ENCODE measurements around the gene CLOCK. TPM values are rescaled to one million over a fixed set of nuclear protein-coding genes. Genes with fewer than 3 reads are reported as not detected.

CLOCK gene
- total RNA-seq, 2 experiments from 2014 or later = 15.7 to 20.0 TPM

DNA sequence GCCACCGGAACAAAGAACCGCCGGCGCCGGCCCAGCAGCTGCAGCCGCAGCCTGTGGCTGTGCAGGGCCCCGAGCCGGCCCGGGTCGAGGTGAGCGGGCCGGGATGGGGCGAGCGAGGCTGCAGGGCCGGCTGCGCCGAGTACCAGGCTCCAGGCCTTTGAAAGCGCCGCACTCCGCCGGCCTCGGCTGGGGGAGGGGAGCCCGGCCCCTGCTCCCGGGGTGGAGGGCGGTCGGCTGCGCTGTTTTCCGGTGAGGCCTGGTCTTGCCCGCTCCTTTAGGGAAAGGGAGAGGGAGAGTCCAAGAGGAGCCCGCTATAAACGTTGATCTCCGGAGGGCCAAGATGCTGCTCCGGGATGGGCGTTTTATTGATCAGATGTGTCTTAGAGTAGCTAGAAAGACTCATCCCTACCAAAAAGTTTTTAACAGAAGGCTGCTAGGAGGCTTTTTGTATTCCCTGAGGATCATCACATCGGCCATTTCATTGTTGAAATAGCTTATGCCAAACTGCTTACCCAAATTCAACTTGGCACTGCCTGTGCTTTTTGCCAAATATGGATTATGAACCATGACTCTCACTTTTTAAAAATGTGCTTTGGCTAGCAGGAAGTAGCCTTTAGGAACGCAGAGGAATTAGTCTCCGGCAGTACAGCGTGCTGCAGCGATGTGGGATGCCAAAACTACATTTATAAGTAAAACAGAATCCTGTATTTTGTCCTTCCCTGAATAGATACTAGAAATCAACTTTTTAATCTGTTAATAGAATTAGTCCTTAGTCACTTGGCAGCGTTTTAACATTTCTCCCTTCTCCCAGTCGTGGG lies 150.2 kb downstream of the CLOCK start:
- CTCF ChIA-PET = interaction anchor here (0.6 to 1.9 kb wide), 4 partner anchors 30 to 238 kb away, joined by 3 to 5 read pairs (median 3); partner anchors contain the start of gene CLOCK
- POLR2A ChIA-PET = interaction anchor here (0.6 to 2.6 kb wide), 4 partner anchors 49 to 841 kb away, joined by 3 to 15 read pairs (median 6); partner anchors contain the start of genes CLOCK and SRD5A3

DNA sequence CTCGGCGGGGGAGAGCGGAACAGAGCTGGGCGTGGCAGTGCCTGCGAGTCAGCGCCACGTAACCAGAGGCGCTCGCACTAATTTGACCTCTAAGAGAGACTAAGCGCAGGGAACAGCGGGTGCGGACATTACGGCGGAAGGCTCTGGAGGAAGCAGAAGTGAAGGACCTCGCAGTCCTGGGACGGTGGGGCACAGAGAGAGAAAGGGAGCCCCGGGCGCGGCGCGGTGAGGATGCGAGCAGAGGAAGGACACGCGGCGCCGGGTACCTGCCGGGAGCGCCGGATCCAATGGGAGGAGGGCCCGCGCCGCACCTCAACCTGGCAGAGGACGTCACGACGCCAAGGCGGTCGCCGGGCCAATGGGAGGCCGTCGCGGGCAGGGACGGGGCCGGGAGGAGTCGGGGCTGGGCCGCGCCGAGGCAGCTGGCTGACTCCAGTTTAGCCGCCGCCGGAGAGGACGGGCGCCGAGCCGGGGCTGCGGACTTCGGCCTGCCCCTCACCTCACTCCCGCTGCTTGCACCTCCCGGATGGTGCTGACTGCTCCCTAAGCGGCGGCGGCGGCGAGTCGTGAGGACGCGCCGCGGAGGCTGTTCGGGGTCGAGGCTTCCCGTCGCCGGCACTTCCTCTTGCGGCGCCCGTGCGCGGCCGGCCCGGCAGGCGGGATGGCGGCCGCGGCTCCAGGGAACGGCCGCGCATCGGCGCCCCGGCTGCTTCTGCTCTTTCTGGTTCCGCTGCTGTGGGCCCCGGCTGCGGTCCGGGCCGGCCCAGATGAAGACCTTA lies 151.0 kb downstream of the CLOCK start, which contains the start of gene TMEM165:
Gene TMEM165, plus strand, starts transcription at position 429 of the 779 bp plus-strand sequence. Its CDS starts 233 bp downstream, at position 662.
- CTCF ChIA-PET = interaction anchor here (0.6 to 1.9 kb wide), 8 partner anchors 9 to 553 kb away, joined by 3 to 5 read pairs (median 3); partner anchors contain the start of genes CEP135, CLOCK and SRD5A3
- POLR2A ChIA-PET = interaction anchor here (0.6 to 2.6 kb wide), 5 partner anchors 37 to 1576 kb away, joined by 3 to 15 read pairs (median 5); partner anchors contain the start of genes CLOCK and SRD5A3

- POLR2A ChIA-PET = interaction anchor here (0.6 to 2.6 kb wide), 5 partner anchors 36 to 1576 kb away, joined by 3 to 15 read pairs (median 5); partner anchors contain the start of genes CLOCK, EXOC1 and SRD5A3
- CTCF ChIA-PET = interaction anchor here (0.6 to 1.9 kb wide), 8 partner anchors 8 to 554 kb away, joined by 3 to 5 read pairs (median 3); partner anchors contain the start of genes CEP135, CLOCK and SRD5A3
Observed at GRCh38 chr4:55395218-55395528, 151.5 kb downstream of the CLOCK start.

DNA sequence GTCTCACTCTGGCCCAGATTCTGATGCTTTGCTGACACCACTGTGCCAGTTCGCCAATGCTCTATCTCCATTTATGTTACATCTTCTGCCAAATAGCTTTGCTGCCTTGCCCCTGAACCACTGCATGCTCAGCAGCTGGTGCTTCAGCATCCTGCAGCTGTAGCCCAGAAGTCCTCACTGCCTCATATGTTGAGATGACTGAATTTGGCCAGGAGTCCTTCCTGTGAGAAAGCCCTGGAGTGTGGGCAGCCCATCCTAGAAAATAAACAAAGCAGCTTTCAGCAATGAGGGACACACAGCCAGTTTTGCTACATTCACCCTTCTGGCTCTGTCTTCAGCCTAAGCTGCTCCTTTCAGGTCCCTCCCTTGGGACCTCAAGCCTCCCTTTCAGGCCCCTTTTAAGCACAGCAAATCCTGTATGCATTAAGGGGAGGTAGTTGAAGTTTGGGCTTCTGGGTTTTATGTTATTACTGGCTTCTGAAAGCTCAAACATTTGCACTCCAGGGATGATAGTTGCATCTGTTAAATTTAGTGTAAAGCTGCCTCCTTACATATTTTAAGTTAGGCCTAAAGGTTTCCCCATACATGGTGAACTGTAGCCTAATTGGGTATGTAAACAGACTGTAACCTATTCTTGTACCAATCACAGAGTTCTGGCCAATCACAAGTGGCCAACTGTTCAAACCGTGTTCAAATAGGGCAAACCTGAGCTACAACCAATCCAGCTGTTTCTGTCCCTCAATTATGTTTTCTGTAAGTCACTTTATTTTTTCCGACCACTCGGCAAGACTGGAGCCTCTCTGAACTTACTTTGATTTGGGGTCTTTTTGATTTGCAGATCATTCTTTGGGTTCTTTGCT lies 153.0 kb downstream of the CLOCK start:
- ChIA-PET POLR2A (interaction anchor here (0.6 kb wide), 1 partner anchor 1073 kb away, joined by 4 read pairs; no protein-coding TSS in a partner anchor), CTCF (no interaction called here)

DNA sequence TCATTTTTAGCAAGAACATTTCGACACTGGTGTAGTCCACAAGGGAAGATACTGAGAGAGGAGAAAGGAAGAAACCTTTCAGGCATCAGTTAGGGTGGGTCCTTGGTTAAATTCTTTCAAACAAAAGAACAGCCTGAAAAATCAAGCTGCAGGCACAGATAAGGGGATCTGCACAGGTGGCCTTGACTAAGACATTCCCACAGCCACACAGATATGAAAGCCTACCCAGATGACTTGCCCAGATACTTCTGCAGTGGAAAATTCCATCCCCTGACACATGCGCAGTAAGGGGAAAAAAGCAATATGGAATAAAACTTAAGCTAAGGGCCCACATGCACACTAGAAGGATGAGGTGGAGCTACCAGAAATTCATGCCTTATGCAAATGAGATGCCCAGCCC lies 159.9 kb downstream of the CLOCK start:
- POLR2A ChIA-PET = no interaction called here
- CTCF ChIA-PET = interaction anchor here (1.0 kb wide), 1 partner anchor 8 kb away, joined by 3 read pairs; no protein-coding TSS in a partner anchor

DNA sequence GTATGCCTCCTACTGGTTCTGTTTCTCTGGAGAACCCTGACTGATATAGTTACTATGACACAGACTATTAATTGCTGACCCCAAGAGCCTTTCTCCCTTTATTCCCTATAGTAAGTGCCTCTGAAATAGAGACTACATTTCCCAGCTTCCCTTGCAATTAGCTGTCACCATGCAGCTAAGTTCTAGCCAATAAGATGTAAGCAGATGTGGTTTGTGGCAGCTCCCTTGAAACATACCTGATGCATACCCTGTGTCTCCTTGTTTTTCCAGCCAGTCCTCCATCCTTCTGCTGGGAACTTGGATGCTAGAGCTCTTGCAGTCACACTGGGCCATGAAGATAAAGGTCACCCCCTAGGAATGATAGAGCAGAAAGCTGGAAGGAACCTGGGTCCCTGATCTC lies 160.6 kb downstream of the CLOCK start:
- ChIA-PET CTCF (no interaction called here), POLR2A (no interaction called here)

DNA sequence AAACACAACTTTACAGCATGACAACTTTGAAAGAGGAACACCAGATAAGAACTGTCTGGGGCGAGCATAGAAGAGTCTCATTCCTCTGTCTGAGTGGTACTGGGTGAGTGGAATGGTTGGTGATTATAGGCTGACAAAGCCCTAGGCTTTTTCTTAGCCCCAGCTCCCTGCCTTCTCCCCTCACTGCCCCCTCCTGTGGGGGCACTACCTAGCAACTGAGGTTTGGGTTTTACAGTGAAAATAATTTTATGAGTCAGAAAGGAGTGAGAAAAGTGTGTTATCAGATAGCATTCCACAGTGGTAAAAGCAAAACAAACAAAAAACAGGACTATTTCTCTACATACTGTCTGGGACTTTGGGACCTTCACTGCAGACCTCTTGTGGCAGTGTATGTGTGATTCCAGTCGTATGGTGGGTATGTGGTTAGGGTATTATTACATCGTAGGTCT lies 161.5 kb downstream of the CLOCK start:
- POLR2A ChIA-PET = no interaction called here
- CTCF ChIA-PET = no interaction called here

GRCh38 chr4:55382488-55383003 lies 164.2 kb downstream of the CLOCK start:
- POLR2A ChIA-PET = no interaction called here
- CTCF ChIA-PET = no interaction called here

DNA sequence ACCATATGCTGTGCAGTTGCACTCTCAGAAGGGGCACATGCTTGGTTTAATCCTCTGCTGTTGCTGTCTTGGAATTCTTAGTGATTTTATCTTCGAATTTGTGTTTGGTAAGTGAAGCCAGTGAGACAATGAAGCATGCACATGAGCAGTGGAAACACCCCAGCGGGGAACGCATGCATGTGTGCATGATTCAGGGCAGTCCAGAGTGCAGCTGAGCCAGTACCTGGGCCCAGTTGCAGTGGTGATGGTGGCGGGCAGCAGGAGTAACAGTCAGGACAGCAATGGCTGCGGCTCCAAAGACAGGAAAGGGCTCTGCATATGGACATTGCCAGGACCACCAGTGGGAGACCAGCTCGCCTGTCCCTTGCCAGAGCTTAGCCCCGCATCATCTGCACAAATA lies 165.2 kb downstream of the CLOCK start:
- POLR2A ChIA-PET = no interaction called here
- CTCF ChIA-PET = no interaction called here

- ChIA-PET POLR2A (interaction anchor here (0.6 kb wide), 1 partner anchor 20 kb away, joined by 6 read pairs; no protein-coding TSS in a partner anchor), CTCF (no interaction called here)
Observed at GRCh38 chr4:55380576-55380975, 166.1 kb downstream of the CLOCK start.

- ChIA-PET CTCF (interaction anchor here (0.7 kb wide), 1 partner anchor 13 kb away, joined by 3 read pairs; no protein-coding TSS in a partner anchor), POLR2A (no interaction called here)
Observed at GRCh38 chr4:55378617-55379467, 167.9 kb downstream of the CLOCK start.

Other genes with a start within 250 kb of the CLOCK start
- 10 to 100 TPM; 25.9 to 27.7 TPM for gene SRD5A3, start 200.7 kb downstream of the CLOCK start, total RNA-seq
- 10 to 100 TPM; 77.7 to 78.2 TPM for gene TMEM165, start 151.0 kb downstream of the CLOCK start, total RNA-seq
- not detected for gene PDCL2, start 45.3 kb upstream of the CLOCK start, total RNA-seq
- gene NMU, start 89.4 kb upstream of the CLOCK start, total RNA-seq = under 1 TPM in 1 of 2 experiments, not detected in 1; 0.23 TPM

Data from activated CD8-positive, alpha-beta memory T cell treated with anti-CD3 and anti-CD28 coated beads for 36 hours (primary cell).